GM18517 (cell line): ENCODE data around the gene IL36A.
A peak's percentile ranks its signal among the peaks of the same experiment; 100 is the strongest.

Experiments
- ATAC-seq: cut with Tn5 transposase; IDR thresholded peaks from one replicate; pipeline ENCODE4 v1.9.1; 2021; ENCODE audit warnings: mild to moderate bottlenecking, moderate library complexity; ENCODE audit not compliant: unreplicated experiment

Gene IL36A, protein sequence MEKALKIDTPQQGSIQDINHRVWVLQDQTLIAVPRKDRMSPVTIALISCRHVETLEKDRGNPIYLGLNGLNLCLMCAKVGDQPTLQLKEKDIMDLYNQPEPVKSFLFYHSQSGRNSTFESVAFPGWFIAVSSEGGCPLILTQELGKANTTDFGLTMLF

DNA sequence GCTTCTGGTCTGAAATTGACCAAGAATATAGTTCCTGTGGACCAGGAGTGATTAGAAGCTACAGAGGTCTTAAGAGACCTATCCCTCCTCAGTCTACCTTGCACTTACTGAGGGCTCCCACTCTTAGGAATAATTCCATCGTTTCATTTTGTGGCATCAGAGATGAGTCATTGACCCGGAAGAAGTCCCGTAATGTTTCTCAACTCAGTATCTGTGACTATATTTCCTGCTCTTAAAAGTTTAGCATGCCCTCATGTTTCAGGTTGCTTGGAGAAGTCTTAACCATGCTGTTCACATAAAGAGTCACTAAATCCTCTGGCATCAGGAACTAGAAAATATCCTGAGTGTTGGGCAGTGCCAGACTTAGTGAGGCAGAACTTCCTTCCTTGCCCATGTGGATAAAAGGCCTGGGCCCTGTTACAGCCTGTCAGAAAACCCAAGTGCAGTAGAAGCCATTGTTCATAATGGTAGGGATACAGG is at the start of gene IL36A:
Gene IL36A, plus strand, starts transcription at position 430 of the 480 bp plus-strand sequence. CDS start 413 bp downstream, outside the sequence.
- no peak for ATAC-seq

DNA sequence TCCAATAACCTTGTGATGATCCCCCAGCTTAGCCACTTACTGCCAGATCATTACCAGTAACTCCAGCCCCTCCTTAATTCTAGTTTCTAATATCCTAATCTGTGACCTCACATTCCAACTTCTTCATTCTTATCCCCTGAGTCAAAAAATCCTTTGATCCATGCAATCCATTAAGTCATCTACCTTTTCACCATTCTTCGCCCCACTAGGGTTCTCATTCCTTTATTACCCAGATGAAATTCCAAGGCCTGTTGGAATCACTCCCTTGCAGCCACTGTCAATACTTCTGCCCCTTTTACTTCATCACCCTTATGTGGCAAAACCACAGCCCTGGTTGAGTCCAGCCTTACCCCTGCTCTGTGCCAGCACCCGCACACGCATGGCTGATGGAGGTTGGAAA is 47.7 kb upstream of the IL36A start:
- no peak for ATAC-seq

DNA sequence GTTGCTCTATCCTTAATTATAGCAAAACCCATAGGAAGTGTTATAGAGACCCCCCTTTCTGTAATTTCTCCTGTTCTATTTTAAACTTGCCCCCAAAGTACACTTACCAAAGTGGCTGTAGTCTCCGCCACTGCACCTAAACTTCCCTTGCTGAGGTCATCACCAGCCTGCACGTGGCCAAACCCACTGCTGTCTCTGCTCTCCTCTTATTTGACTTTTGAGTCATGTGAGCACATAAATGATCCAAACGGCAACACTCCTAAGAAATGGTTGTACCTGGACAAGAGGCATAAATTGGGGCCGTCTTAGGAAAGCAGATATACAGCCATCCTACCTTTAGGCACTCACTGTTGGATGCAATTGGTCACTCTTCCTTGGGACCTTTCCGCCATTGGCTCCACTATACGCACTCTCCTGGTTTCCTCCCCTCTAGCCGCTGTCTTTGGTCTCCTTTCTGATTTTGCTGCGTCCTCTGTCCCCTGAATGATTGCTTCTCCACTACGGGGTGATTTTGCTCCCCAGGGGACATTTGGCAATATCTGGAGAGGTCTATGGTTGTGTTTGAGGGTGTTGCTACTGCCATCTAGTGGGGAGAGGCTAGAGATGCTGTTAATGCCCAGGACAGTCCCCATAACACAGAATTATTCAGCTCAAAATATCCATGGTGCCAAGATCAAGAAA is 46.7 kb upstream of the IL36A start:
- ATAC-seq: no peak

DNA sequence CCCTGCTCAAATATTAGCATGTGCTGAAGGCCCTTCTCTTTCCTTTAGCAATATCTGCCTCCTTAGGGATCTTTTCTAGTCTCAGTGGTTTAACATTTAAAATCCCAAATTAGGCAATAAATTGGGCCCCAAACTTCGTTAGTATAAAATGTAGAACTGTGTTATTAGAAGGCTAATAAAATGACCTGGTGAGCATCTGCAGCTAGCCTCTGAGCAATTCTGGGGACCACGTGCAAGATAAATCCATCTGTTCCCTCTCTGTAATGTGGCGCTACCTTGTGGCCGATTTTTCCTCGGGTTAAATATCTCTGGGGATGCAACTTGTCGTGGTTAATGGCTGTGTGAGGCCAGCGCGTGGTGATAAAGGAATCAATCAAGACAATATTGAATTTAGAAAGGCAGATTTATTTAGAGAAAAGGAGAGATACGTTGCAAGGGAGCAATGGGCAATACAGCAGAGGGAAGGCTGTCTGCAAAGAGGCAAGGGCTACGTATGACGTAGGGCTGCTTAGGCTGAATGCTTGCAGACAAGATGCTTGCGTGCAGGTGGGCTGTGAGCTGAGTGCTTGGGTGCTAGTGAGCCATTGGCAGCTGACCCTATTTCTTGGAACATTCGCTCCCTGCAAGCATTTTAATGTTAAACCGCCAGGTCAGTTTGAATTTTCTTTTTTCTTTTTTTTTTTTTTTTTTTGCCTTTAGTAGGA is 46.0 kb upstream of the IL36A start:
- ATAC-seq: no peak

DNA sequence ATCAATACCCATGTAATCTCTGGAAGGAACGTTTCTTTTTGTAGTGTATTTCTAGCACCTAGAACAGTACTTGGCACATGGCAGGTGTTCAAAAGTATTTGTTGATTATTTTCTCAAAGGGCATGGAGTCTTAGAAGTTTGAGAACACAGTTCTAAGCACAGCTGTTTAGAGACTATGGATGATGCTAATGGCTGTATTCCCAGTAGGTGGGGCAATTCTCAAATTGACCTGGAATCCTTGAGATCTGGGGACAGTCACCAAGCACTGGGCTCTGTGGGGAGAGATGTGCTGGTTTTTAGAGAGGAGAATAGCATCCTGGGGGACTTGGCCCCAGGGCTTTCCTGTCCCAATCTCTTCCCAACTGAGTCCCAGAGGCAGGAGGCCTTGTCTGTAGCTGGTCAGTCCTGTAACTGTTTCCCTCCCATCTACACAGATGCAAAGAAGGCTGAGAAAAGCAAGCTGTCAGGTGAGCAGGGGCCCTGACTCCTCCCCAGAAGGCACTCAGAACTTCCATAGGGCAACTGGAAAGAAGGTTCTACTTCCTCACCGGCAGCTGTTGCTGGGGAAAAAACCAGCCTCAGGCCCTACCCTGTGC is 44.9 kb upstream of the IL36A start:
- ATAC-seq: no peak

DNA sequence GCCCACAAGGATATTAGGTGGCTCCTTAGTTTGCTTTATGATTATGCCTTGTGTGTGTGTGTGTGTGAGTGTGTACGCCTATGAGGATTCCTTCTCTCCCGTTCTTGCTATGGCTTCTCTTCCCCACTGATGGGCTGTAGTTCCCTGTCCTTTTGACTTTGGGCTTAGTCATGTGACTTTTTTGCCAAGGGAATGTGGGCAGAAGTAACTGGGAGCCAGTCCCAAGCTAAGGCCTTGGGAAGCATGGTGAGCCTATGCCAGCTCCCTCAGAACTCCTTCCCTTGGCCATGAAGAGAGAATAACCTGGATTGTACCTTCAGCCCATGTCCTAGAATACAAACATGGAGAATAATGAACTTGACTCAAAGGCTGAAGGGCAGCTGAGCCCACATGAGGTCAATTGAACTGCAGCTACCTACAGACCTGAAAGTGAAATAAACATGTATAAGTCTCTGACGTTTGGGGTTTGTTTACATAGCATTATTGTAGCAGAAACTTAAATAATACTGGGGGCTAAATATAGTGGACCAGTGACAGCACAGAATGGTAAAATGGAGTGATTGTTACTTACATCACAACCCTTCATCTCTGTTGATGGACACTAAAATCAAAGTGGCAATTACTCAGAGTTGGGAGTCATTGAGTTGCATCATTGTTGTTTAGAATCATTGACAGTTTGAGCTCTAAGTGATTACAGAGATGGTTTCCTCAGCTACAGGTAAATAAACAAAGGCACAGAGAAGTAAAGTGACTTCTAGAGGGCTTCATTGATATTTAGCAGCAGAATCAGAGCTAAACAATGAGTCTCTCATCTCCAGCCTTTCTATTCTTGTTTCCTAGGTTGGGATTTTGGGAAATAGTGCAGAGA is 42.7 kb upstream of the IL36A start:
- ATAC-seq: peak; percentile 53

DNA sequence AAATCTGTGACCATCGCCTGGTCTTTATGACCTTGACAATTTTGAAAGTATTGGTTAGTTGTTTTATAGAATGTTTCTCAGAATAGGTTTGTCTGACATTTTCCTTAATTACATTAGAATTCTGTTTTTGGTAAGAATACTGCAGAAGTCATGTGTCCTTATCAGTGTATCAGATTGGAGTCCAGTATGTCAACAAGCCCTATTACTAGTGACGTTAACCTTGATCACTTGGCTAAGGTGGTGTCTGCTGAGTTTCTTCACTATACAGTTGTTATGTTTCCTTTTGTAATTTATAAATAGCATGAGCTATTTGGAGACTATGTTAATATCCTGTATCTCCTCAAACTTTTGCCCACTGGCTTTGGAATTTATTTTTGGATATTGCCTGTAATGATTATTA is 38.2 kb upstream of the IL36A start:
- ATAC-seq: no peak

DNA sequence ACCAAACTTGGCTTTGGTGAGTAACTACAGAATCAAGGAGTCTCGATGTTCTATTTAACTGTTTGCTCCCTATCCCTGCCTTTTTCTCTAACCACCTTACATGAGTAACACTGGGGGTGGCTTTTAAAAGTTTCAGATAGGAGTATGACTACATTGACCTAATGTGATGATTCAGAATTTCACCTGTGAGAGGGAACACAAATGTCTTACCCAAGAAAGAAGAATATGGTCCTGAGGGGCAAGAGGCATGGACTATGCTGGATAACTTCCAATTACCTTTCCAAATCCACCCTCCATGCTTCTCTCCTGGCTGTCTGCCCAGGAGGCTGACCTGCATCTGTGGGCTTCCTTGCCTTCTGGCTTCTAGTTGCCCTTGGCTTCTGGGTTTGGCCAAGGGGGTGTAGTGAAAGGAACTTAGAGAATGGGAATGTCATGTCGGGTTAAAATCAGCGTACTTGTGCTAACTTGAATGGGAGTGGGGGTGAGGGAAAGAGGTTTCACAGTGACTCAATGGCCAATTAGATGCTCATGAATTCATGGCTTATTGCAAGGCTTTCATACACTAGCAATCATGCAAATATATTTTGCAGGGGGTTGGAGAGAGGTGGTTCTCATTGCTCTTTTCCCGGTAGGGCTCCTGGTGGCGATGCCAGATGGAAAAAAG is 32.7 kb upstream of the IL36A start:
- no peak for ATAC-seq

DNA sequence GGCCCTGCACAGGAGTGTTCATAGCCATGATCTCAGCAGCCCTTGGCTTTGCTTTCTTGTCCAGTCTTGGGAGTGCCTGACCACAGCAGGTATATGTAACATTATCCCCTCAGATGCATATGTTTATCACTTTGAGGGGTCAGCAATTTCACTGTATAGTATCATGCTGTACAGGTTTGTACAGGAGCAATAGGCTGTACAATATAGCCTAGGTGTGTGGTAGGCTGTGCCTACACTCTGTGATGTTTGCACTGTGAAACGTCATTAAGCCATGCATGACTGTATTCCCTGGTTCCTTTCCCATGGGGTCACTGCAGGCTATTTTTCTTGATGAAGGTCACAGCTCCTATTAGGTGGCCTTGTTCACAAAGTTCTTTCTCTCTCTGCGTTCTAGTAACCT is 32.1 kb upstream of the IL36A start:
- ATAC-seq: no peak

DNA sequence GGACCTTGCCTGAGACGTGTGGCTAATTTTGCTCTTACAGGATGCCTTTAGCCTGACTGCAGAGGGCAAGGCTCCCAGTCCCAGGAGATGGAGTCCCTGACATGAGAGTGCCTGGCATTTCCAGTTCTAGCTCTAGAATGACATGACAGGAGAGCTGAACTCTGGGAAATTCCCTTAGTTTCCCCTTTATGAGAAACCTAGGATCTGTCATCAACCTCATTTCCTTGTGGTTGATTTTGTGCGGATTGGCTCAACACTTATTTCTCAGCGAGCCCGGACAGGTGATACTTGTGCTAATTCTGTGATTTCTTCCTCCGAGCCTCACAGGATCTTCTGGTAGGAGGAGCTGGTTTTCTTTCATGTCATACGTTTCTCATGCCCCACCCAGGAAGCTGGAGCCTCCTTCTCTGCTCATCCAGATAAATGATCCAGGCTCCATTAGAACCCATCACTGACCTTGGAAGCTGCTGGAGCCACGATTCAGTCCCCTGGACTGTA is 27.7 kb upstream of the IL36A start, which contains the start of gene IL36G:
Gene IL36G, plus strand, starts transcription at position 448 of the 498 bp plus-strand sequence. CDS start 633 bp downstream, outside the sequence.
- ATAC-seq: no peak

DNA sequence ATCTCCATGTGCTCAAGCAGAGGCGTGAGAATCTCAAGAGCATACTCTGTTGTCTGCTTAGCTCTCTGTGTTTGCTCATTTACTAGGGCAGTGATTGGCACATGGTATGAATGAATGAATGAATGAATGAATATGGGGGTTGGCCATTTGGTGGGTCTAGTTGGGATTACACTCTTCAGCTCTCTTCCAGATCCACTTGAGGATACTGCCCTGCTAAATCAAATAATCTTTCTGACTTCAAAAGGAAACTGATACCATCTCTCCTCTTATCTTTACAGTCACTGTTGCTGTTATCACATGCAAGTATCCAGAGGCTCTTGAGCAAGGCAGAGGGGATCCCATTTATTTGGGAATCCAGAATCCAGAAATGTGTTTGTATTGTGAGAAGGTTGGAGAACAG is 25.5 kb upstream of the IL36A start:
- ATAC-seq: no peak

DNA sequence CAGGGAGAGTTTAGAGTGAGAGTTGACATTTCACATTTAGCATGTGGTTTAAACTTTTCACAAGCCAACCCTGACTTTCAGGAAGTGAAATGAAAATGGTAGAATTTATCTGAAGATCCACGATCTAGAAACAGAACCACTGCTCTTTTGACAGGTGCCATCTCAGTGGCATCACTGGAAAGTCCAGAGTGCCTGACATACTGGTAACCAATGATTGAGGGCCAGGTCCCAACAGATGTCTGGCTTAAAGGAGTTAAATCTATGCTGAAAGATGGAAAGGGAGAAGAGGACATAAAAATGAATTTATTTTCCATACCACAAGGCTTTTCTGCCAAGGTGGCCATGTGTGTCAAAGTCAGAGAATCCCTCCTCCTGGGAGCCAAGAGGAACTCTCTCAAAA is 24.7 kb upstream of the IL36A start:
- ATAC-seq: no peak

DNA sequence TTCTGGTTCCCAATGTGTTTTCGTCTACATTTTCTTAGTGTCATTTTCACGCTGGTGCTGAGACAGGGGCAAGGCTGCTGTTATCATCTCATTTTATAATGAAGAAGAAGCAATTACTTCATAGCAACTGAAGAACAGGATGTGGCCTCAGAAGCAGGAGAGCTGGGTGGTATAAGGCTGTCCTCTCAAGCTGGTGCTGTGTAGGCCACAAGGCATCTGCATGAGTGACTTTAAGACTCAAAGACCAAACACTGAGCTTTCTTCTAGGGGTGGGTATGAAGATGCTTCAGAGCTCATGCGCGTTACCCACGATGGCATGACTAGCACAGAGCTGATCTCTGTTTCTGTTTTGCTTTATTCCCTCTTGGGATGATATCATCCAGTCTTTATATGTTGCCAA is 20.2 kb upstream of the IL36A start:
- no peak for ATAC-seq

DNA sequence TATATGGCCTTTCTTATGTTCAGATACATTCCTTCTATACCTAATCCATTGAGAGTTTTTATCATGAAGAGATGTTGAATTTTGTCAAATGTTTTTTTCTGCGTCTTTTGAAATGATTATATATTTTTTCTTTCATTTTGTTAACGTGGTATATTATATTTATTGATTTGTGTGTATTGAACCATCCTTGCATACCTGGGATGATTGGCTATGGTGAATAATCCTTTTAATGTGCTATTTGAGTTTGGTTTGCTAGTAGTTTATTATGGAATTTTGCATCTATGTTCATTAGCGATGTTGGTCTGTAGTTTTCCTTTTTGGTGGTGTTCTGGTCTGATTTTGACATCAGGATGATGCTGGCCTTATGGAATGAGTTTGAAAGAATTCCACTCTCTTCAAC is 15.6 kb upstream of the IL36A start:
- no peak for ATAC-seq

DNA sequence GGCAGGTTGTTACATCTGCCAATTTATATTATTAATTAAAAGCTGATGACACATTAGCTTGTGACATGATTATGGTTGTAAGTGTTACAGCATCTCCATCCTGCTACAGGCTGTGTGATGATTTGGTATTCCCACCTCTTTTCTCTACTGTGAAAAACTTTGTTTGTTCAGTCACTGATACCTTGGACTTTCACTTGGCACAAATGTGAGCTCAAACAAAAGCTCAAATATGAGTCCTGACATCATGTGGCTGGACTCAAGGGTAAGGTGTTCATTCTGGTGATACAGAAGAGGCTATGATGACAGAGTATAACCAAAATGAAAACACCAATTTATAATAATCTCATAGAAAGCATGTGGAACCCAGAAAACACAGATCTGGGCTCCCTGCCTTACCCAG is 11.4 kb upstream of the IL36A start:
- no peak for ATAC-seq

DNA sequence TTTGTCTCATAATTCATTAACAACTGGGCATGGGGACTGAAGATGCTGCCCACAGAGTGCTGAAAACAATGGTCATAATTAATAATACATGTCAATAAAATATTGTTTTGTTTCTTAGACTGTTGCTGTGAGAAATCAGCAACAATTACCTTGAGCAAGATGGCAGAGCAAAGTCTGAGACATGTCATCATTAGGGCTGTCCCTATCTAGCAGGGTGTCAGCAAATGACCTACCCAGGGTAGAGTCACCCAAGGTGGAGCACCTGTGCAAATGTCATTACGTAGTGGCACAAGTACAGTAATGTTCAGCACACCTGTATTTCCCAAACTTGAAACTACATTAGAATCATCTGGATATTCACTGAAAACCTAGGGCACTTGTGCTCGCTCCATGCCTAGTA is 10.6 kb upstream of the IL36A start:
- ATAC-seq: no peak

DNA sequence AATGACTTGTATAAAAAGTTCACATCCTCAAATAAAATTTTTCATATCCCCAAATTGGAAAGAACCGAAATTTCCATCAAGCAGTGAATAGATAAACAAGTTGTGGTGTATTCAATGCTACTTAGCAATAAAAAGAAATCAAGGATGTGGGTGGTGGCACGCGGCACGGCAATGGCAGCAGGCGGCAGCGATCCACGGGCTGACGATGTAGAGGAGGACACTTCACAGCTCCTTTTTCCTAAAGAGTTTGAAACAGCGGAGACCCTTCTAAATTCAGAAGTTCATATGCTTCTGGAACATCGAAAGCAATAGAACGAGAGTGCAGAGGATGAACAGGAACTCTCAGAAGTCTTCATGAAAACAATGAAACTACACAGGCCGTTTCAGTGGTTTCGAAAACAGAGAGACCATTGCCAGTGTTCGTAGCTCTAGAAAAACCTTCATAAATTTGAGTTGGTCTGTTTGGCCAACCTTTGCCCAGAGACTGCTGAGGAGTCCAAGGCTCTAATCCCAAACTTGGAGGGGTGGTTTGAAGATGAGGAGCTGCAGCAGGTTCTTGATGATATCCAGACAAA is 9.8 kb upstream of the IL36A start:
- no peak for ATAC-seq

DNA sequence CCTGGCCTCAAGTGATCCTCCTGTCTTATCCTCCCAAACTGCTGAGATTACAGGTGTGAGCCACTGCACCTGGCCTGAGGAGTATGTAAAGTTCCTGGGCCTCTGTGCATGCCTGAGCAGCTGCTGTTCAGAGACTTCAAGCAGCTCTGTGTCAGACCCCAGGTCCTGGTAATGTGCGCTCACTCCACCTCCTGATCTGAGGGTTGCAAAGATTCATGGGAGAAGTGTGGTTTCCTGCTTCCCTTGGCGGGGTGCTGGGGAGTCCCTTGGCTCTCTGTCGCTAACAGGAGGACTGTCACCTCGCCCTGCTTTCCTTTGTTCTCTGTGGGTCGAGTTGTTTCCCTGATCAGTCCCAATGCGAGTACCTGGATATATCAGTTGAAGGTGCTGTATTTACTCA is 8.6 kb upstream of the IL36A start:
- ATAC-seq: no peak

DNA sequence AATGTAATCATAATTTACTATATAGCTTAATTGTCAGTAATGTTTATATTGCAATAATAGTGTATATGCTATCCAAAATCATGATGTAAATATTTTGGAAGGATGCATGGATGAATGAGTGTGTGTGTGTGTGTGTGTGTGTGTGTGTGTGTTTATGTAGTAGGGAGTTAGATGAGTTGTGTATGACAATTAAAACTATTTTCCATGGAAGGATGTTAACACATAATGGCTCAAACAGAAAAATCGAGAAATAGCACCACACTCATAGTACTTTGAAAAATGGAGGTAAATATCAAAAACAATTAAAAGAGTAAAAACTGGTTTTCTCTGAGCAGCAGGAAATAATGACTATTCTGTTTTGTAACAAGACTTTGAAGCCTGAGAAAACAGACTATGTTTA is 8.1 kb upstream of the IL36A start:
- no peak for ATAC-seq

DNA sequence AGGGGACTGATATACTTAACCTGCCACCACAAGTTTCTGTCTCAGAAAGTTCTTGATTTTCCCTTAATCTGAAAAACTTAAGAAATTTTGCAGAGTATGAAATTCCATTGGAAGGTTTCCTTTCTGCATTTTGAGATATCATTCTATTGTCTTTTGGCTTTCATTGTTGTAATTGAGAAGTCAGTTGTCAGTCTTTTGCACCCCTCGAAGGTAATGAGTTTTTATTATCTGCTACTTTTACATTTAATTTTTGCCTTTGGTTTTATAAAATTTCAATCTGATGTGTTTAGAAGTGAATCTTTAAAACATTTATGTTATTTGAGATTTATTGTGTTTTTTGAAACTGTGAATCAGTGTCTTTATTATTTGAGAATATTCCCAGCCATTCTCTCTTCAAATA is 4.8 kb upstream of the IL36A start:
- no peak for ATAC-seq
